HG02610 (cell line): ENCODE data around the gene IL1RL1.

Experiments
- ATAC-seq: cut with Tn5 transposase; IDR thresholded peaks from one replicate; pipeline ENCODE4 v1.9.1; 2021; ENCODE audit warnings: mild to moderate bottlenecking, moderate library complexity; ENCODE audit not compliant: unreplicated experiment

Gene IL1RL1

GRCh38 chr2:102310964-102311640, at the start of gene IL1RL1:
Gene IL1RL1, plus strand, starts transcription at chr2:102311563. Its CDS starts 26,702 bp downstream, at chr2:102338265.
- no peak for ATAC-seq

GRCh38 chr2:102262216-102263129, 48.9 kb upstream of the IL1RL1 start:
- no peak for ATAC-seq

GRCh38 chr2:102264952-102265351, 46.4 kb upstream of the IL1RL1 start:
- no peak for ATAC-seq

- ATAC-seq, result no peak
These were observed 45.2 kb upstream of the IL1RL1 start for GRCh38 chr2:102266204-102266603.

GRCh38 chr2:102267774-102268173, 43.6 kb upstream of the IL1RL1 start:
- ATAC-seq, result no peak

- ATAC-seq, result no peak
These were observed 42.7 kb upstream of the IL1RL1 start for GRCh38 chr2:102268510-102269199.

GRCh38 chr2:102269200-102269524, 42.2 kb upstream of the IL1RL1 start:
- ATAC-seq, result no peak

- ATAC-seq, result no peak
These were observed 39.5 kb upstream of the IL1RL1 start for GRCh38 chr2:102271844-102272243.

GRCh38 chr2:102273619-102274211, 37.6 kb upstream of the IL1RL1 start:
- ATAC-seq, result no peak

- ATAC-seq, result no peak
These were observed 34.7 kb upstream of the IL1RL1 start for GRCh38 chr2:102276549-102277201.

GRCh38 chr2:102277202-102277700, 34.1 kb upstream of the IL1RL1 start:
- ATAC-seq, result no peak

- no peak for ATAC-seq
These were observed 32.5 kb upstream of the IL1RL1 start for GRCh38 chr2:102278720-102279390.

GRCh38 chr2:102279391-102279735, 32.0 kb upstream of the IL1RL1 start:
- ATAC-seq, result no peak

GRCh38 chr2:102282678-102283091, 28.7 kb upstream of the IL1RL1 start:
- no peak for ATAC-seq

GRCh38 chr2:102283996-102284395, 27.4 kb upstream of the IL1RL1 start:
- ATAC-seq, result no peak

GRCh38 chr2:102284611-102285010, 26.8 kb upstream of the IL1RL1 start:
- ATAC-seq, result no peak

- no peak for ATAC-seq
These were observed 26.0 kb upstream of the IL1RL1 start for GRCh38 chr2:102285368-102285767.

- no peak for ATAC-seq
These were observed 25.3 kb upstream of the IL1RL1 start for GRCh38 chr2:102286041-102286440.

- no peak for ATAC-seq
These were observed 22.2 kb upstream of the IL1RL1 start for GRCh38 chr2:102289129-102289528.

- no peak for ATAC-seq
These were observed 20.8 kb upstream of the IL1RL1 start for GRCh38 chr2:102290594-102290993.
